ENCODE measurements around the gene MYH16.

GRCh38 chr7:99292127-99292526 is 19.5 kb downstream of the MYH16 start:
- TF ChIP-seq EZH2phosphoT487 (IDR thresholded peaks at IDR 0.05; ENCODE audit: borderline replicate concordance, low read length), result no peak
- no peak for TF ChIP-seq CTCF (conservative IDR thresholded peaks at IDR 0.05; ENCODE audit: low read depth, low read length)
